ENCODE results near the gene MTREX.

The MTREX gene

DNA sequence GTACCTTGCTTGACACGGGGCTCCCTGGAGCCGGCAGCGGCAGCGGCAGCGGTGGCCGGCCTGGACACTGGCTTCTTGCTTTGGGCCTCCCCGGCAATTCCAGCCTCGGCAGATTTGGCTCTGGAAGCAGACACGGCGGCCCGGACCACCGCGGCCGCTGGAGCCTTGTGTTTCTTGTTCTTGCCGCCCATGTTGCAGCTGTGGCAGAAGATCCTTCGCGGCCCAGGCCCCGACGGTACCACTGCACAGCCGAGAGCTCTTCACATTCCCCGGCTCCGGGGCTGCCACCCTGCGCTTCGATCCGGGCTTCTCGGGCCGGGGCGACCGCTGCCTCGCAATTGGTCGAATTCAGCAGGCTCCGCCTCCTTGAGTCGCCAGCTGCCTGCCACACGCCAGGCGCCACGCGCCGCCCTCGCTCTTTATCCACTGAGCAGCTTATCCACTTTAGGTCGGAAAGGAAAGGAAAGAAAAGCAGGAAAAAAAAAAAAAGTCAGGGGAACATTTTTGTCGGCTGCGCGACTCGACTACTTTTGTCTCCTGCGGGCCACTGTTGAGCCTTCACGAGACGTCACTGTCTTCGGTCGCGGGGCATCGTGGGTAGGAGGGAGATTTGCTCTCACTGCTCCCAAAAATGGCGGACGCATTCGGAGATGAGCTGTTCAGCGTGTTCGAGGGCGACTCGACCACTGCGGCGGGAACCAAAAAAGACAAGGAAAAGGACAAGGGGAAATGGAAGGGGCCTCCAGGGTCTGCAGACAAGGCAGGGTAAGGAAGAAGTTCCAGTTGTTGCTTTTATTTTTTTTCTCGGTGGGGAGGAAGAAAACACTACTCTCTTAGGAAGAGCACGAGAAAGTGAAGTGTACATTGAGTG is at the start of gene MTREX, which contains the start of gene DHX29:
Gene MTREX (plus strand): TSS at position 607 of the 871 bp plus-strand sequence. CDS start 25 bp downstream, at position 632.
Gene DHX29 (minus strand): TSS at position 312 of the 871 bp plus-strand sequence. CDS start 121 bp downstream, at position 191.
- peak; percentile 92 for DNase-seq (ENCODE audit: extremely low read depth, insufficient read length)
- TF ChIP-seq, protein P1, sequence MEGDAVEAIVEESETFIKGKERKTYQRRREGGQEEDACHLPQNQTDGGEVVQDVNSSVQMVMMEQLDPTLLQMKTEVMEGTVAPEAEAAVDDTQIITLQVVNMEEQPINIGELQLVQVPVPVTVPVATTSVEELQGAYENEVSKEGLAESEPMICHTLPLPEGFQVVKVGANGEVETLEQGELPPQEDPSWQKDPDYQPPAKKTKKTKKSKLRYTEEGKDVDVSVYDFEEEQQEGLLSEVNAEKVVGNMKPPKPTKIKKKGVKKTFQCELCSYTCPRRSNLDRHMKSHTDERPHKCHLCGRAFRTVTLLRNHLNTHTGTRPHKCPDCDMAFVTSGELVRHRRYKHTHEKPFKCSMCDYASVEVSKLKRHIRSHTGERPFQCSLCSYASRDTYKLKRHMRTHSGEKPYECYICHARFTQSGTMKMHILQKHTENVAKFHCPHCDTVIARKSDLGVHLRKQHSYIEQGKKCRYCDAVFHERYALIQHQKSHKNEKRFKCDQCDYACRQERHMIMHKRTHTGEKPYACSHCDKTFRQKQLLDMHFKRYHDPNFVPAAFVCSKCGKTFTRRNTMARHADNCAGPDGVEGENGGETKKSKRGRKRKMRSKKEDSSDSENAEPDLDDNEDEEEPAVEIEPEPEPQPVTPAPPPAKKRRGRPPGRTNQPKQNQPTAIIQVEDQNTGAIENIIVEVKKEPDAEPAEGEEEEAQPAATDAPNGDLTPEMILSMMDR (IDR thresholded peaks at IDR 0.05; ENCODE audit: insufficient read depth, low read length, poor library complexity, severe bottlenecking), result no peak
- Histone ChIP-seq H3K4me3 (replicated peaks; ENCODE audit: low read depth, low read length) (peak within 1 kb of the TSS; percentile 68), H3K27me3 (replicated peaks; ENCODE audit: control insufficient read depth, insufficient read depth, low read length) (no peaks in the 10 kb centered on the region), H3K36me3 (ENCODE audit: control insufficient read depth, insufficient read depth, low read length) (no peaks in the 10 kb centered on the region)

- no peak for DNase-seq (ENCODE audit: extremely low read depth, insufficient read length)
- TF ChIP-seq, protein P1 (IDR thresholded peaks at IDR 0.05; ENCODE audit: insufficient read depth, low read length, poor library complexity, severe bottlenecking), result no peak
- peaks cover 3% of the 10 kb centered on the region for H3K36me3 ChIP-seq (ENCODE audit: control insufficient read depth, insufficient read depth, low read length)
- no peak overlapping the region for H3K4me3 ChIP-seq (replicated peaks; ENCODE audit: low read depth, low read length)
- no peaks in the 10 kb centered on the region for H3K27me3 ChIP-seq (replicated peaks; ENCODE audit: control insufficient read depth, insufficient read depth, low read length)
These were observed 49.5 kb upstream of the MTREX start for GRCh38 chr5:55258339-55258738.

GRCh38 chr5:55276771-55277170 is 31.0 kb upstream of the MTREX start:
- DNase-seq (ENCODE audit: extremely low read depth, insufficient read length), result no peak
- H3K4me3 ChIP-seq (replicated peaks; ENCODE audit: low read depth, low read length), result no peak overlapping the region
- no peaks in the 10 kb centered on the region for H3K27me3 ChIP-seq (replicated peaks; ENCODE audit: control insufficient read depth, insufficient read depth, low read length)
- peaks cover 7% of the 10 kb centered on the region for H3K36me3 ChIP-seq (ENCODE audit: control insufficient read depth, insufficient read depth, low read length)
- TF ChIP-seq, protein P1 (IDR thresholded peaks at IDR 0.05; ENCODE audit: insufficient read depth, low read length, poor library complexity, severe bottlenecking), result no peak

DNA sequence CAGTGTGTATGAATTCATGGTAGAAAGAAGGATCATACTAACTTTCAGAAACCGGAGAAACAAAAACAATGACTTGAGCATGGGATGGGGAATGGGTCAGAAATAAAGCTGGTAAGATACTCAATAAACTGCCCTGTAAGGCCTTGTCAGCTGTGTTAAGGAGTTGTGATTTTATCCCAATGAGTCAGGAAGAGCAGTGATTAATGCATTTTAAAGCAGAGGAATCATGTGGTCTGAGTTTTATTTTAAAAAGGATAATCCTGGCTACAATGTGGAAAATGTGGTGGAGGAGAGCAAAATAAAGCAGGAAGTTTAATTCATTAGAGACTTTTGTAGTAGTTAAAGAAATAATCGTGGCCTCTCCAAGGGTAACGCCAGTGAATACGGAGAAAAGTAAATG is 29.0 kb upstream of the MTREX start:
- peaks cover 12% of the 10 kb centered on the region for H3K36me3 ChIP-seq (ENCODE audit: control insufficient read depth, insufficient read depth, low read length)
- TF ChIP-seq, protein P1 (IDR thresholded peaks at IDR 0.05; ENCODE audit: insufficient read depth, low read length, poor library complexity, severe bottlenecking), result no peak
- DNase-seq (ENCODE audit: extremely low read depth, insufficient read length), result no peak
- H3K4me3 ChIP-seq (replicated peaks; ENCODE audit: low read depth, low read length), result no peak overlapping the region
- no peaks in the 10 kb centered on the region for H3K27me3 ChIP-seq (replicated peaks; ENCODE audit: control insufficient read depth, insufficient read depth, low read length)

DNA sequence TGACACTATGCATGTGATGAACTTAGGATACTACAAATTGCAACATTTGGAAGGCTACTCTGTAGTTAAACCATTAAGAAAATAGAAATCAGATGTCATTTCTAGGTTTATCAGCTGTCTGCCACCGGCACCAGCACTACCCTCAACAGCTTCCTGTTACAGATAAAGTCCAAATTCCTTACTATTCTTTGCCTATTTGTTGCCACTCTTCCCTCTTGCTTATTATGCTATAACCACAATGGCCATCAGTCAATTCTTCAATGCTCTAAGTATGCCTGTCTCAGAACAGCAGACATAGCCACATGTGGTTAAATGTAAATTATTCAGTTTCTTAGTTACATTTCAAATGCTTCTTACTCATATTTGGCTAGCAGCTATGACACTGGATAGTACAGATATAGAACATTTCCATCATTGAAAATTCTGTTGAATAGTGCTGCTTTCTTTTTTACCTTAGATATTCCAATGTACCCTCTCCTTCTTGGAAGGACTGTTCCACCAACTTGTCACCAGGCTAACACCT is 21.3 kb upstream of the MTREX start:
- TF ChIP-seq, protein P1 (IDR thresholded peaks at IDR 0.05; ENCODE audit: insufficient read depth, low read length, poor library complexity, severe bottlenecking), result no peak
- H3K36me3 ChIP-seq (ENCODE audit: control insufficient read depth, insufficient read depth, low read length), result peaks cover 5% of the 10 kb centered on the region
- no peak for DNase-seq (ENCODE audit: extremely low read depth, insufficient read length)
- no peak overlapping the region for H3K4me3 ChIP-seq (replicated peaks; ENCODE audit: low read depth, low read length)
- no peaks in the 10 kb centered on the region for H3K27me3 ChIP-seq (replicated peaks; ENCODE audit: control insufficient read depth, insufficient read depth, low read length)

Measured in GM06990 (cell line).